ENCODE results near the gene NEGR1. TPM values are rescaled to one million over a fixed set of nuclear protein-coding genes. Genes with fewer than 3 reads are reported as not detected.

The NEGR1 gene
- total and polyA plus RNA-seq, 8 donors: 1.2 to 35.4 (median 7.7) TPM

DNA sequence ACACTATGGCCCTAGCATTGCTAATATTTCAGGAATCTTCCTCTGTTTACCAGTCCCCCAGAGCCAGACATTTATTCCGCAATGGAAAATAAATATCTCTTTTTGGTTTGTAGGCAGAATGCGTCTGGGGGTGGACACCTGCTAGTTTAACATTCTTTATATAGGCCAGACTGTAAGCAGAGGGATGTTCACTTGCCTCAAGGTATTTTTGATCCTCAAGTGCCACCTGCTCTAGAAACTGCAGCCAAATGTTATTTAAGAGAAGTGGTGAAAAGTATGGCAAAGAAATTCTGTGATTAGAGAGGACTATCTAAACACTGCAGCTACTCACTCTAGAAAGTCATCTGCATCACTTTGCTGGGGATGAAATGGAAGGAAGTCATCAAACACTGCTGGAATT lies 164.7 kb downstream of the NEGR1 start:
- no peaks in the 10 kb centered on the region for H3K4me1 ChIP-seq
- H3K36me3 ChIP-seq: no peaks in the 10 kb centered on the region
- H3K27me3 ChIP-seq: no peaks in the 10 kb centered on the region
- no peak overlapping the region for H3K4me3 ChIP-seq
- H3K27ac ChIP-seq: no peak overlapping the region
- TF ChIP-seq POLR2AphosphoS5 (IDR thresholded peaks at IDR 0.05) (no peak), EP300 (IDR thresholded peaks at IDR 0.05) (no peak), POLR2A (IDR thresholded peaks at IDR 0.05) (no peak), CTCF (IDR thresholded peaks at IDR 0.05) (no peak)
- WGBS, 5 donors: 85 to 95% (median 92%) methylated on average over 2 of the region's 2 CpGs
- intact Hi-C loops (cut with DNase I; ENCODE audit: low total_unique reads): no loop called here
- no peak for DNase-seq
- no peaks in the 10 kb centered on the region for H3K9me3 ChIP-seq

DNA sequence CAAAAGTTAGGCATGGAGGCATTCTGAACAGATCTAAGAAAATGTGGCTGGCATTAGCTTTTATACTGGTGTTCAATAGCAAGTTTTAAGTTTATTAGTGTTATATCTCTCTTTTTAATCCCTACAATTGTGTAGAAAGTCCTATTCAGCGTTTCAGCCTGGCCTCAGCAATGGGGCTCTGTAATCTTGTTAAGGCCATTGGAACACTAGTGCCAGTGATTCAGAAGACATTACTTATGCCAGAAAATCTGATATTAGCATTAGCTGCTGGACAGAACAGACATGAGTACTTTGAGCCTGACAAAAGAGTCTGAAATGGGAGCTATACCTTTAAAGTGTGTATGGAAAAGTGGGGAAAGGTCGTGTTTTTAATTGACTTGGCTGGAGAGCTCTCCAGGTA lies 167.0 kb downstream of the NEGR1 start:
- intact Hi-C loops (cut with DNase I; ENCODE audit: low total_unique reads): no loop called here
- 67 to 88% (median 71%) methylated on average over 2 of the region's 2 CpGs for WGBS, 5 donors
- H3K4me1 ChIP-seq: no peaks in the 10 kb centered on the region
- H3K27ac ChIP-seq: no peak overlapping the region
- H3K9me3 ChIP-seq: no peaks in the 10 kb centered on the region
- H3K4me3 ChIP-seq: no peak overlapping the region
- TF ChIP-seq POLR2AphosphoS5 (IDR thresholded peaks at IDR 0.05): no peak
- TF ChIP-seq POLR2A (IDR thresholded peaks at IDR 0.05): no peak
- TF ChIP-seq CTCF (IDR thresholded peaks at IDR 0.05): no peak
- no peak for TF ChIP-seq EP300 (IDR thresholded peaks at IDR 0.05)
- H3K27me3 ChIP-seq: no peaks in the 10 kb centered on the region
- H3K36me3 ChIP-seq: no peaks in the 10 kb centered on the region
- no peak for DNase-seq

- Histone ChIP-seq H3K36me3 (no peaks in the 10 kb centered on the region), H3K27me3 (no peaks in the 10 kb centered on the region), H3K9me3 (no peaks in the 10 kb centered on the region), H3K4me1 (no peaks in the 10 kb centered on the region), H3K4me3 (no peak overlapping the region), H3K27ac (no peak overlapping the region)
- intact Hi-C loops (cut with DNase I; ENCODE audit: low total_unique reads): no loop called here
- WGBS, 5 donors: 70 to 86% (median 79%) methylated on average over 4 of the region's 4 CpGs
- TF ChIP-seq EP300 (IDR thresholded peaks at IDR 0.05) (no peak), POLR2A (IDR thresholded peaks at IDR 0.05) (no peak), POLR2AphosphoS5 (IDR thresholded peaks at IDR 0.05) (no peak), CTCF (IDR thresholded peaks at IDR 0.05) (no peak)
- no peak for DNase-seq
These were observed 170.7 kb downstream of the NEGR1 start for GRCh38 chr1:72111662-72112061.

- no peaks in the 10 kb centered on the region for H3K4me1 ChIP-seq
- no peaks in the 10 kb centered on the region for H3K9me3 ChIP-seq
- no peaks in the 10 kb centered on the region for H3K27me3 ChIP-seq
- 66 to 82% (median 73%) methylated on average over 2 of the region's 2 CpGs for WGBS, 5 donors
- H3K4me3 ChIP-seq: no peak overlapping the region
- no peak for DNase-seq
- TF ChIP-seq CTCF (IDR thresholded peaks at IDR 0.05) (no peak), POLR2A (IDR thresholded peaks at IDR 0.05) (no peak)
- H3K36me3 ChIP-seq: no peaks in the 10 kb centered on the region
- intact Hi-C loops (cut with DNase I; ENCODE audit: low total_unique reads): no loop called here
- no peak overlapping the region for H3K27ac ChIP-seq
These were observed 172.4 kb downstream of the NEGR1 start for GRCh38 chr1:72109916-72110315.

All from stomach (tissue), 9 donors.